ENCODE measurements around the gene CFAP58. TPM values are rescaled to one million over a fixed set of nuclear protein-coding genes. Genes with fewer than 3 reads are reported as not detected.

The CFAP58 gene
- polyA plus RNA-seq, 3 donors: 0.27 to 0.54 (median 0.47) TPM

- no peak for DNase-seq (ENCODE audit: low read depth in 3 of 3, low spot score in 2 of 3)
These were observed 119.5 kb downstream of the CFAP58 start for GRCh38 chr10:104472957-104473745.

GRCh38 chr10:104478380-104478779, 124.7 kb downstream of the CFAP58 start:
- no peak for DNase-seq (ENCODE audit: low read depth in 3 of 3, low spot score in 2 of 3)

GRCh38 chr10:104479906-104480593, 126.4 kb downstream of the CFAP58 start:
- no peak for DNase-seq (ENCODE audit: low read depth in 3 of 3, low spot score in 2 of 3)

GRCh38 chr10:104480797-104481196, 127.2 kb downstream of the CFAP58 start:
- no peak for DNase-seq (ENCODE audit: low read depth in 3 of 3, low spot score in 2 of 3)

- no peak for DNase-seq (ENCODE audit: low read depth in 3 of 3, low spot score in 2 of 3)
These were observed 129.9 kb downstream of the CFAP58 start for GRCh38 chr10:104483582-104483981.

- no peak for DNase-seq (ENCODE audit: low read depth in 3 of 3, low spot score in 2 of 3)
These were observed 132.0 kb downstream of the CFAP58 start for GRCh38 chr10:104485632-104486031.

- DNase-seq (ENCODE audit: low read depth in 3 of 3, low spot score in 2 of 3): no peak
These were observed 133.2 kb downstream of the CFAP58 start for GRCh38 chr10:104486803-104487202.

GRCh38 chr10:104487794-104488438, 134.3 kb downstream of the CFAP58 start:
- DNase-seq (ENCODE audit: low read depth in 3 of 3, low spot score in 2 of 3): no peak

GRCh38 chr10:104488439-104488832, 134.8 kb downstream of the CFAP58 start:
- no peak for DNase-seq (ENCODE audit: low read depth in 3 of 3, low spot score in 2 of 3)

- no peak for DNase-seq (ENCODE audit: low read depth in 3 of 3, low spot score in 2 of 3)
These were observed 138.8 kb downstream of the CFAP58 start for GRCh38 chr10:104492329-104492940.

GRCh38 chr10:104498347-104499081, 144.9 kb downstream of the CFAP58 start:
- no peak for DNase-seq (ENCODE audit: low read depth in 3 of 3, low spot score in 2 of 3)

GRCh38 chr10:104501449-104501848, 147.8 kb downstream of the CFAP58 start:
- no peak for DNase-seq (ENCODE audit: low read depth in 3 of 3, low spot score in 2 of 3)

- no peak for DNase-seq (ENCODE audit: low read depth in 3 of 3, low spot score in 2 of 3)
These were observed 148.4 kb downstream of the CFAP58 start for GRCh38 chr10:104501864-104502579.

GRCh38 chr10:104502907-104503306, 149.3 kb downstream of the CFAP58 start:
- DNase-seq (ENCODE audit: low read depth in 3 of 3, low spot score in 2 of 3): no peak

Other genes starting within 250 kb of the CFAP58 start
- 10 to 100 TPM; 10.9 to 12.9 (median 12.3) TPM for gene SFR1, start 231.7 kb upstream of the CFAP58 start, polyA plus RNA-seq (ENCODE audit: insufficient read length in 3 of 3)
- gene CFAP43, start 121.5 kb upstream of the CFAP58 start, polyA plus RNA-seq (ENCODE audit: insufficient read length in 3 of 3): 10 to 100 TPM; 14.6 to 17.5 (median 14.8) TPM
- 100 to 1,000 TPM in 2 of 3 donors, 10 to 100 TPM in 1; 94.7 to 102 (median 102) TPM for gene GSTO1, start 98.9 kb upstream of the CFAP58 start, polyA plus RNA-seq (ENCODE audit: insufficient read length in 3 of 3)
- gene GSTO2, start 84.6 kb upstream of the CFAP58 start, polyA plus RNA-seq (ENCODE audit: insufficient read length in 3 of 3): 10 to 100 TPM; 26.0 to 32.1 (median 30.4) TPM
- gene ITPRIP, start 15.4 kb upstream of the CFAP58 start, polyA plus RNA-seq (ENCODE audit: insufficient read length in 3 of 3): 10 to 100 TPM; 10.1 to 10.5 (median 10.1) TPM

Measured in right renal cortex interstitium (tissue), 3 donors.